HG02759 (cell line): Measurements from ENCODE around the gene CHMP4A.

ENCODE experiments used
- ATAC-seq: cut with Tn5 transposase; IDR thresholded peaks from one replicate; pipeline ENCODE4 v1.9.1; 2021; ENCODE audit warnings: mild to moderate bottlenecking, moderate library complexity; ENCODE audit not compliant: unreplicated experiment

CHMP4A gene

GRCh38 chr14:24196071-24197055, 16.9 kb downstream of the CHMP4A start:
- peak; percentile 21 for ATAC-seq

- ATAC-seq = peak; percentile 93
Observed at GRCh38 chr14:24195186-24196070, 17.9 kb downstream of the CHMP4A start, which contains the start of gene TM9SF1. Gene TM9SF1 (minus strand): TSS chr14:24195441. CDS start chr14:24195019, 422 bp downstream.

GRCh38 chr14:24194873-24195185, 18.5 kb downstream of the CHMP4A start:
- ATAC-seq = no peak

GRCh38 chr14:24194186-24194872, 19.0 kb downstream of the CHMP4A start:
- no peak for ATAC-seq

DNA sequence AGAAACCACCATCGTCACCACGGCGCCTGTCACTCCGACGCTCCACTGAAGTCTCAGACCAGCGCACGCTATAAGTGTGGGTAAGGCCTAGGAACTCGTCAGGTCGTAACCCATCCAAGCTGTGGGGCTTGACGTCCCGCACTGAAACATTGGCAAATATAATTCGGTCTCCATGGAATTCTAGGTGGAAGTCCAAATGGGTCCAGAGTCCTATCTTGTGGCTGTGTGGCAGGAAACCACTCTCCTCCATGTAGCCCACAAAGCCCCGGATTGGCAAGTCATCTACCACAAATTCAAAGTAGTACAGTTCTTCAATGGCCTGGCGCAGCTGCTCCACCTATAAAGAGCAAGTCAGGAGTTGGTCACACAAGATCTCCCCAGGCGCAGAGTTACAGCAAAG, 20.4 kb downstream of the CHMP4A start:
- no peak for ATAC-seq

GRCh38 chr14:24190416-24190815, 22.9 kb downstream of the CHMP4A start:
- no peak for ATAC-seq

GRCh38 chr14:24189460-24189859, 23.8 kb downstream of the CHMP4A start:
- ATAC-seq = no peak

- ATAC-seq = no peak
Observed at GRCh38 chr14:24189059-24189375, 24.3 kb downstream of the CHMP4A start.

DNA sequence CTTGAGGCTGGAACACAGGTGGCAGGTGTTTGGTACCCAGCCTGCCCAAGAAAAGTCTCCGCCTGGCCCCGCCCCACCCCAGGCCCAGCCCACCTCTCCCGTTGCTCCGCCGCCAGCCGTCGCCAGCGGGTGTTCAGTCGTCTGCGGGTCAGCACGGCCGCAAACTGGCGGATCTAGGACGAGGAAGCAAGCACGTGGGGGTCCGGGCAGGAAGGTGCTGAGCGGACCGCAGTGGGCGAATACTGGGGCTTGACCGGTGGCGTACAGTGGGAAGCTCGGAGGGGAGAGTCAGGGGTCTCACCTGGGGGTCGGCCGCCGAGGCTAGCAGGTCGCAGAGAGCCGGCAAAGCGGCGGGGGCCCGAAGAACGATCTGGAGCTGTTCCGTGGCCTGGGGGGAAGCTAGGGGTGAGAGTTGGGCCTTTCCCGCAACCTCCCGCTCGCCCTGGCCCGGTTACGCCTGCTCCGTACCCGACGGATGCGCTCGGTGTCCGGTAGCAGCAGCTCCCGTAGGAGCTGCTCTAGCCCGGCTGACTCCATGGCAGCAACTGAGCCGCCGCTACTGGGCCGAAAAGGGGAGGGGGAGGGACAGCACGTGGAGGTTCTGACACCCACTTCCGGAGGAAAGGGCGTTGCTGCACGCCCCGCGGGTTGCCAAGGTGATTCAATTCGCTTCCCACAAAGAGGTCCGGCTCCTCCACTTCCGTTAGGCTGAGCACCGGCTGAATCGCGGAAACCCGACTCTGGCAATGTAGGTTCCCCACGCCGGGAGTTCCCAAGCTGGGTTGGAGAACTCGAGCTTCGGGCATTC, 24.8 kb downstream of the CHMP4A start, which contains the start of gene IPO4:
Gene IPO4 (minus strand): TSS at position 566 of the 808 bp plus-strand sequence. CDS start 29 bp downstream, at position 537.
- ATAC-seq = peak; percentile 93

DNA sequence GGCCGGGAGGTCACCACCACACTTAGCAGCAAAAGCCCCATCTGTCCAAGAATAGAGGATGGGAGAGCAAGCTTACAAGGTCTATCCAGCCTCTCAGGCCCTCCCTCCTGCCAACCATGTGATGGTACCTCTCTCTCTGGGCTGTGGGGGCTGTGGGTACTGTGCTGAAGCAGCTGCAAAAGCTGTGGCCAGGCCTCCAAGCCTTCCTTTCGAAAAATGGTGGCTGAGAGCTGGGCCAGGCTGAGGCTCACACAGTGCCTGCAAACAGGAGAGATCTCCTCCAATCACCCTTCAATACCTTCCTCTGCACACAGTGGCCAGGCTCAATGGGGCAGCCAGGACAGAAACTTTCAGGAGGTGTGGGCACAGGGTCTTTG, 25.8 kb downstream of the CHMP4A start:
- no peak for ATAC-seq

DNA sequence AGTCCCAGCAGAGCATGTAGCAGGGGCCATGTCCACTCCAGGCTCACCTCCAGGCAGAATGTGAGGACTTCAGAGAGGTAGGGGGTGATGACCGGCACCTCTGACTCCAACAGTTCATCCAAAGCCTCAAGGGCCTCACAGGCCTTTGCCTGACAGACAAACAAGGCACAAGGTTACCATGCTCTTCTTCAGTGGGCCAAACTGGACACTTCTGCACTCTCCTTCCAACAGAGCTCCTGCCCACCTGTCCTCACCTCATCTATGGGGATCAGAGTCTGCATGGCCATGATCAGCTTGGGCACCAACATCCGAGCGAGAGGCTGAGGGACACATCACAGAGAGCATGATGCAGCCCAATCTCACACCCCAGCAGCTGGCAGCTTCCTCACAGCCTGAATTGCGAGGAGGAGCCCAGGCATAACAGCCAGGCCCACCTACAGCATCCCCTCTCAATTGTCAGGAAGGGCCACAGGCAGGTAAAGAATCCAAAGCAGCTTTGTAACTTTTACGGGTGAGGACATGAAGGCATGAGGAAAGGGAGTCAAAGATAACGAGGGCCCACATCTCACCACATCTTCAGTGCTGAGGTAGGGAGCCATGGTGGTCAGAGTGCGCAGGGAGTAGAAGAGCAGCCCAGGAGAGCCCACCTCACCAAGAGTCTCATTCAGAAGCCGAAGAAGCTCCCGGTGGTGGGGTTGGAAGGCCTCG, 26.3 kb downstream of the CHMP4A start:
- ATAC-seq = no peak

- no peak for ATAC-seq
Observed at GRCh38 chr14:24185741-24186140, 27.5 kb downstream of the CHMP4A start.

GRCh38 chr14:24185026-24185425, 28.3 kb downstream of the CHMP4A start:
- ATAC-seq = no peak

GRCh38 chr14:24184104-24184970, 29.0 kb downstream of the CHMP4A start:
- ATAC-seq = no peak

DNA sequence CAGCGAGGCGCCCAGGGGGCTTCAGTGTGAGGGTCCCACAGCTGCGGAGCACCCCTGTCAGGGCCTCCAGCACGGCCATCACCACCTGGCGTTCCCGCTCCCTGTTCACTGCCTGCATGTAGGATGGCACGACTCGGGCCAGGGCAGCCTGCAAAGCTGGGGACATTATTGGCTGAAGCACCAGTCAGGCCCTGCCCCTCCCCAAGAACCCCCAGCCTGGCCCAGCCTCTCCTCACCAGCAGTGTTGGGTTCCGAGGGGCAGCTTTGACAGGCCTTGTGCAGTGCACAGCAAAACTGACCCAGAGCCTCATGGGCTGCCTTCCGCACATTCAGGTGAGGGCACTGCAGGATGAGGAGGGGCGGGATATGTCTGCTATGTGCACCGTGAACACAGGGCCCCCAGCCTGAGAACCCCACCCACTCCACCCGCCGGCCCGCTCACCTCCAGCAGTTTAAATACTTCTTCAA, 30.2 kb downstream of the CHMP4A start:
- ATAC-seq = no peak

DNA sequence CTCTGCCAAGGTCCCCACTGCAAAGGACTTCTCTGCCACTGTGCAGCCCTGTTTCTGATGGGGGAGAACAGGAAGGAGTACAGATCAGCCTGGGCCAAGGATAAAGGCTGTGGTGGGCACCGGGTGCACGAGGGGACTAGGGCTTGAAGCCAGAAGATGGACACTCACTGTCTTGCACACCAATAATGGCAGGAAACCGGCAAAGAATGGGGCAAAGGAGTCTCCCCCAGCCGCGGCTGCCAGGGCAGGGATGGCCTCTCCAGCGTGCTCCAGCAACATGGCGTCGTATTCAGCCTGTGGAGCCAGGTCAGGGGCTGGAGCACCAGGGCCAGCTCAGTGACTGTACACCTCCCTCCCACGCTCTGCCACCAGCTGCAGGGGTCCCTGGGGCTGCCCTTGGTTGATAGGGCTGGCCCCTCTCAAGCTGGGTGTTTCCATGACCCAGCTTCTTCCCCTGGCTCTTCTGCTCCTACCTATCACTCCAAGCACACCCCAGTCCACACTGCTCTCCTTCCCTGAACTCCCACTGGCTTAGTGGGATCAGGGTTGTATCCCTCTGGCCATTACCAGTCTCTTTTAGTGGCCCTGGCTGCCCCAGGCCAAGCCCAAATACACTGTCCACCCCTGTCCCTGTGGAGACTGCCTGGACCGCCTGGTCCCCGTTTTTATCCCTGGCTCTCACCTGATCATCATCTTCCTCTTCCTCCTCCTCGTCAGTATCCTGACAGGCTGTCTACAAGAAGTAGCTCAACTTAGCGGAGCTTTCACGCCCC, 31.0 kb downstream of the CHMP4A start:
- no peak for ATAC-seq

DNA sequence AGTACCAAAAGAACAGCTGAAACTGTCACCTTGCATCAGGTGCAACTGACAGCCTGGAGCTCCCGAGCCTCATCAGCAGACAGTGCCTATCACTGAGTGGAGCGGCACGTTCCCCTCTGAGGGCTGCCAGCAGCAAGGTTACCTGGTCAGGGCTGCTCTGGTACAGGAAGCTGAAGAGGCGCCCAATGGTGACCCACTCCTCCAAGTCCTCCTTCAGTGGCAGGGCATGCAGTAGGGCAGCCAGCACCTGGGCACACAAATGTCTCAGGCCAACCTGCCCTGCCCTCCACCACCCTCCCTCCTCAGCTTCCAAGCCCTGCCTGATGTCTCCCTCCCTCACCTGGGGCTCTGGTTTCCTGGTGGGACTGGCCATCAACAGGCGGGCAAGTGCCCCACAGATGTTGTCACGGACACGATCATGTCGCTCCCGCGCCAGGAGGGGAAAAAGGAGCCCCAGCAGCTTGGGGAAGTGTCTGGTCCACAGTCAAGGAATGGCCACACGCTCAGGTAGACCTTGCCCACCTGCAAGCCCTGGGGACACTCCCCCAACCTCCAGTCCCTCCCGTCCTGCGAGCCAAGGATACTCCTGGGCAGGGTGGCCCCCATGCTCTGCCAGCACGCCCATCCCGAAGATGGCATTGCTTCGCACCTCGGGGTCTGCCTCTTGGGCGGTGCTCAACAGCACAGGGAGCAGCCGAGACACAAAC, 31.8 kb downstream of the CHMP4A start:
- ATAC-seq = no peak
